ENCODE results near the gene EXPH5.

- TF ChIP-seq CTCF (conservative IDR thresholded peaks at IDR 0.05 in 1 of 2, IDR thresholded peaks at IDR 0.05 in 1 of 2; ENCODE audit: extremely low read depth in 1 of 2, insufficient read depth in 1 of 2, low read depth in 1 of 2, low read length in 2 of 2), result no peak
- TF ChIP-seq EZH2 (IDR thresholded peaks at IDR 0.05; ENCODE audit: borderline replicate concordance, low read length), result no peak
Measured at GRCh38 chr11:108497317-108498045, 96.1 kb downstream of the EXPH5 start.

All from mammary epithelial cell (primary cell).